GM12873 (cell line): ENCODE measurements around the gene APOL2.
A peak's percentile ranks its signal among the peaks of the same experiment; 100 is the strongest.

Experiments used
- CTCF ChIP-seq: IDR thresholded peaks from 2 replicates; pipeline ENCODE4 v1.5.1; 2012; ENCODE audit warnings: low read depth, mild to moderate bottlenecking, moderate library complexity, low read length, control low read depth; ENCODE audit not compliant: insufficient read depth; ENCODE audit errors: missing control alignments

APOL2 gene

GRCh38 chr22:36226189-36226588 lies 13.1 kb downstream of the APOL2 start:
- TF ChIP-seq CTCF: no peak

GRCh38 chr22:36225333-36225922 lies 13.9 kb downstream of the APOL2 start:
- no peak for TF ChIP-seq CTCF

- TF ChIP-seq CTCF: no peak
Measured at GRCh38 chr22:36224245-36224644, 15.1 kb downstream of the APOL2 start.

GRCh38 chr22:36223504-36223903 lies 15.8 kb downstream of the APOL2 start:
- no peak for TF ChIP-seq CTCF

GRCh38 chr22:36222887-36223450 lies 16.4 kb downstream of the APOL2 start:
- no peak for TF ChIP-seq CTCF

- TF ChIP-seq CTCF: peak; percentile 88
Measured at GRCh38 chr22:36221799-36222751, 17.3 kb downstream of the APOL2 start.

GRCh38 chr22:36220451-36220921 lies 18.8 kb downstream of the APOL2 start:
- TF ChIP-seq CTCF: no peak
